Measurements from ENCODE around the gene BTBD2.

GRCh38 chr19:1979642-1980041, 35.9 kb downstream of the BTBD2 start:
- TF ChIP-seq CTCF (IDR thresholded peaks at IDR 0.05; ENCODE audit: low read depth, low read length, missing input control) (no peak), ATF3 (IDR thresholded peaks at IDR 0.05) (no peak), REST (IDR thresholded peaks at IDR 0.05) (no peak), JUND (IDR thresholded peaks at IDR 0.05) (no peak), YY1 (IDR thresholded peaks at IDR 0.05) (no peak), EGR1 (IDR thresholded peaks at IDR 0.05; ENCODE audit: low read depth in 2 of 2) (no peak), SP1 (IDR thresholded peaks at IDR 0.05) (no peak), RXRA (IDR thresholded peaks at IDR 0.05) (no peak), RAD21 (IDR thresholded peaks at IDR 0.05) (no peak), MAX (IDR thresholded peaks at IDR 0.05) (no peak), HNF4G (IDR thresholded peaks at IDR 0.05) (no peak)
- TF ChIP-seq, protein P1, sequence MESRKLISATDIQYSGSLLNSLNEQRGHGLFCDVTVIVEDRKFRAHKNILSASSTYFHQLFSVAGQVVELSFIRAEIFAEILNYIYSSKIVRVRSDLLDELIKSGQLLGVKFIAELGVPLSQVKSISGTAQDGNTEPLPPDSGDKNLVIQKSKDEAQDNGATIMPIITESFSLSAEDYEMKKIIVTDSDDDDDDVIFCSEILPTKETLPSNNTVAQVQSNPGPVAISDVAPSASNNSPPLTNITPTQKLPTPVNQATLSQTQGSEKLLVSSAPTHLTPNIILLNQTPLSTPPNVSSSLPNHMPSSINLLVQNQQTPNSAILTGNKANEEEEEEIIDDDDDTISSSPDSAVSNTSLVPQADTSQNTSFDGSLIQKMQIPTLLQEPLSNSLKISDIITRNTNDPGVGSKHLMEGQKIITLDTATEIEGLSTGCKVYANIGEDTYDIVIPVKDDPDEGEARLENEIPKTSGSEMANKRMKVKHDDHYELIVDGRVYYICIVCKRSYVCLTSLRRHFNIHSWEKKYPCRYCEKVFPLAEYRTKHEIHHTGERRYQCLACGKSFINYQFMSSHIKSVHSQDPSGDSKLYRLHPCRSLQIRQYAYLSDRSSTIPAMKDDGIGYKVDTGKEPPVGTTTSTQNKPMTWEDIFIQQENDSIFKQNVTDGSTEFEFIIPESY (IDR thresholded peaks at IDR 0.05), result no peak

Data from liver (tissue), 3 donors.